AG08396 (cell line): Measurements from ENCODE around the gene TRAPPC1.
A peak's percentile ranks its signal among the peaks of the same experiment; 100 is the strongest.

Source experiments
- DNase-seq: peaks from one replicate; pipeline ENCODE4 v3.0.0; 2012; ENCODE audit warnings: low spot score, mixed read lengths

Gene TRAPPC1

GRCh38 chr17:7903154-7904103 lies 28.3 kb downstream of the TRAPPC1 start:
- no peak for DNase-seq

- DNase-seq = peak; percentile 72
Measured at GRCh38 chr17:7897773-7898172, 34.0 kb downstream of the TRAPPC1 start.

DNA sequence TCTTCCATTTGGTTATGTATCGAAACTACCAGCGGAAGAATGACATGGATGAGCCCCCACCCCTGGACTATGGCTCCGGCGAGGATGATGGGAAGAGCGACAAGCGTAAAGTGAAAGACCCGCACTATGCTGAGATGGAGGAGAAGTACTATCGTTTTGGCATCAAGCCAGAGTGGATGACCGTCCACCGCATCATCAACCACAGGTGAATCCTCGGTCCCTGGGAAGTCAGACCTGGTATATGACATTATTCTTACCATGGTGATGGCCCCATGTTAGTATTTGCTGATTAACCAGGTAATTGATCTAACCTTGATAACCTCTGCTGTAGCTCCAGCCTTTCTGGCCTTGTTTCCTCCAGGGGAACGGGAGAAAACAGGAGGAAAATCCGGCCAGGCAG lies 34.7 kb downstream of the TRAPPC1 start:
- DNase-seq = no peak

DNA sequence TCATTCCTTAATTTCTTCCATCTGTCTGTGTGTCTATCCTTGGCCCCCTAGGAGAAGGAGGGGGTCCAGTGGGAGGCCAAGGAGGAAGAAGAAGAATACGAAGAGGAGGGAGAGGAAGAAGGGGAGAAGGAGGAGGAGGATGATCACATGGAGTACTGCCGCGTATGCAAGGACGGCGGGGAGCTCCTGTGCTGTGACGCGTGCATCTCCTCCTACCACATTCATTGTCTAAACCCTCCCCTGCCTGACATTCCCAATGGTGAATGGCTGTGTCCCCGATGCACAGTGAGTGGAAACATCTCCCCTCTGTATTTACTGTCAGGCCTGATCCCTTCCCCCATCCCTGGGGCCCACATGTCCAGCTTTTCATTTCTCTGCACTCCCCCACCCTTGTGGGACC lies 36.9 kb downstream of the TRAPPC1 start:
- no peak for DNase-seq

GRCh38 chr17:7894226-7894625 lies 37.5 kb downstream of the TRAPPC1 start:
- no peak for DNase-seq

DNA sequence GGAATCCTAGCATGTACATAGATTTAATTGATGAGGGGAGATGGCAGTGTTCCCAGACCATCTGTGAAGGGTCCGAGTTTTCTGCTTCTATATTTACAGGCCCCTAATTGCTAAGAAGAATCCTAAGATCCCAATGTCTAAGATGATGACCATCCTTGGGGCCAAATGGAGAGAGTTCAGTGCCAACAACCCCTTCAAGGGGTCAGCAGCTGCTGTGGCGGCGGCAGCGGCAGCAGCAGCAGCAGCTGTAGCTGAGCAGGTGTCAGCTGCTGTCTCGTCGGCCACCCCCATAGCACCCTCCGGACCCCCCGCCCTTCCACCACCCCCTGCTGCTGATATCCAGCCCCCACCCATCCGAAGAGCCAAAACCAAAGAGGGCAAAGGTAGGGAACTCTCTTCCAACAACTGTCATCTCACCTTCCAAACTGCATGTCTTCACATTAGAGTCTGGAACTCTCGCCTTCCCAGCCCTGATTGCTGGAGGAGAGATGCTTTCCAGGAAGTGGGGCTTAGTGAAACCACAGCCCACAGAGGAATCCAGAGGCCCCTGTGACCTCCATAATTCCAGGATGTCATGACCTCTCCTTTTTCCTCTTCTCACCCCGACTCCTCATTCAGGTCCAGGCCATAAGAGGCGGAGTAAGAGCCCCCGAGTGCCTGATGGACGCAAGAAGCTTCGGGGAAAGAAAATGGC lies 38.4 kb downstream of the TRAPPC1 start:
- no peak for DNase-seq

DNA sequence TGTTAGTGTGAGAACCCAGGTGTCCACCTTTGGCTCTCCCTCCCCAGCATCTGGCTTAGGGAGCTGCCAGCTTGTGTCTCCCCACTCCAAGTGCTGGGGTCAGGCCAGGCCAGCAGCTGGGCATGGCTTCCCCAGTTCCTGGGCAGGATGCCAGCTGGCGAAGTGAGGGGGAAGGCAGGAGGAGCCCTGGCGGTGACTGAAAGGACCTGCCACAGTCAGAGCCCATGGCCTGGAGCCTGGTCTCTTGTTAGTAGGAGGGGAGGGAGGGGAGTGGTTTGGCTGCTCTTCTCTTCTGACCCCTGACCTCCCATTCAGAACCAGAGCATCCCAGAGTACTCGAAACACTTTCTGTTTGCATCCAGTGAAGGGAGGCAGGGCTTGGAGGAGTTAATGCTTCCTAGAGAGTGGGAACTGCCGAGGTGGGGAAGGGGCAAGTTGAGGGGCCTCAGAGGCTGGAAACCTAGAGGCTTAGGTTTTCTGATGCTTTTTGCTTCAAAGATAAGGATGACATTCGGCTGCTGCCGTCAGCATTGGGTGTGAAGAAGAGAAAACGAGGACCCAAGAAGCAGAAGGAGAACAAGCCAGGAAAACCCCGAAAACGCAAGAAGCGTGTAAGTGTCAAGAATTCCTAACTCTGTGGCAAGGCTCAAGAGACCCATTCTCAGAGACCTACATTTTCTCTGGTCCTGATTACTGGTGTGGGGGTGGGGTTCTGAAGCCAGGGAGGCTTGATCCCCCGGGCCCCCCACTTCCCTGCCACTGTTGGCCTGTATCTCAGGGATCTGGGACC lies 42.4 kb downstream of the TRAPPC1 start:
- peak; percentile 92 for DNase-seq

DNA sequence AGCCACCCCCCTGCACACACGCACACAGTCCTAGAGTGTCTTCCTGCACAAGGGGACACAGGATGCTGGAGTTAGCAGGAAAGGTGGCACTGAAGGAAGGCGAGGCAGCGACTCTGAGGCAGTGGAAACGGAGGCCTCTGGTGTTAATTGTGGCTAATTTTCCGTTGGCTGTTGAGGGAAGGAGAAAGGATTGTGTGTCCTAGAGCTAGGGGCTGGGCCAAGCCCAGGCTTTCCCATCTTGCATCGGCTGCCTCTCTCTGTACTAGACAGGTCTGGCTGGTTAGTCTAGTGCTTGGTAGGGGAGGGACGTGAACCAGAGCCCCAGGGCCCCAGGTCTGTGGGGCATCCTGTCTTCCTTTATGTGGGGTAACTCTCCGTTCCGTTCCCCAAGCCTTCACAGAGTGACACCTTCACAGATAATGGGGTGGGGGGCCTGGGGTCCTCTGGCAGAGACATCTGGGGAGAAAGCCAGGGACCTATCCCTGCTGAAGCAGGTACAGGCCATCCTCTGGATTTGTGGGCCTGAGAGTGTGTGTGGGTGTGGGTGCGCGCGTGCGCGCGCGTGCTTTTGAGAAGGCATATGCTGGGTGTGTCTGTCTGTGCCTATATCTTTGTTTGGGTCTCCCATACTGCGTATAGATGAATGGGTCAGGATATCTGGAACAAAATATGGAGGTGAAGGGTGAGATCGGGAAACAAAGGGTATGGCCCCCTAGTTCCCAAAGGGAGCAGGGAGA lies 43.4 kb downstream of the TRAPPC1 start, which contains the start of gene CHD3:
Gene CHD3 (plus strand): TSS at position 606 of the 737 bp plus-strand sequence. CDS start 212 bp downstream, outside the sequence.
- DNase-seq = no peak

- DNase-seq = peak; percentile 95
Measured at GRCh38 chr17:7887482-7888183, 44.1 kb downstream of the TRAPPC1 start.

DNA sequence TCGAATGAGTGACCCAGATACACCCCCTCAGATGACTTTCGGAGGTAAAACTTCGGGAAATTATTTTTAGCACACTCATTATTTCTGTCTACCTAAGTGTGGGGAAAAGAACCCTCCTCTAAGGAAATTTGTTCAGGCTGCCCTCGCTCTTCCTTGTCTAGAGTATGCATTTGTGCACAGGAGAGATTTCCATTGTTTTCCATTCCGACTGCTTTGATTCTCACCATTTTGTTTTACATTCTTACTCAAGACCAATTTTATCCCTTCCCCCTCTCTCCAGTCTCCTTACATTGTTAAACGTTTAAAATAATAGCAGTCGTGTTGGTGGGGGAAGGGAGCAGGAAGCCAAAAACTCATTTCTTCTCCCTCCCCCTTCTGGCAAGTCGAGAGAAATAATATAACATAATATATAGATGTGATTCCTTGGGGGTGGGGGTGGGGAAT lies 44.7 kb downstream of the TRAPPC1 start:
- no peak for DNase-seq

GRCh38 chr17:7886227-7887037 lies 45.3 kb downstream of the TRAPPC1 start:
- DNase-seq = no peak

DNA sequence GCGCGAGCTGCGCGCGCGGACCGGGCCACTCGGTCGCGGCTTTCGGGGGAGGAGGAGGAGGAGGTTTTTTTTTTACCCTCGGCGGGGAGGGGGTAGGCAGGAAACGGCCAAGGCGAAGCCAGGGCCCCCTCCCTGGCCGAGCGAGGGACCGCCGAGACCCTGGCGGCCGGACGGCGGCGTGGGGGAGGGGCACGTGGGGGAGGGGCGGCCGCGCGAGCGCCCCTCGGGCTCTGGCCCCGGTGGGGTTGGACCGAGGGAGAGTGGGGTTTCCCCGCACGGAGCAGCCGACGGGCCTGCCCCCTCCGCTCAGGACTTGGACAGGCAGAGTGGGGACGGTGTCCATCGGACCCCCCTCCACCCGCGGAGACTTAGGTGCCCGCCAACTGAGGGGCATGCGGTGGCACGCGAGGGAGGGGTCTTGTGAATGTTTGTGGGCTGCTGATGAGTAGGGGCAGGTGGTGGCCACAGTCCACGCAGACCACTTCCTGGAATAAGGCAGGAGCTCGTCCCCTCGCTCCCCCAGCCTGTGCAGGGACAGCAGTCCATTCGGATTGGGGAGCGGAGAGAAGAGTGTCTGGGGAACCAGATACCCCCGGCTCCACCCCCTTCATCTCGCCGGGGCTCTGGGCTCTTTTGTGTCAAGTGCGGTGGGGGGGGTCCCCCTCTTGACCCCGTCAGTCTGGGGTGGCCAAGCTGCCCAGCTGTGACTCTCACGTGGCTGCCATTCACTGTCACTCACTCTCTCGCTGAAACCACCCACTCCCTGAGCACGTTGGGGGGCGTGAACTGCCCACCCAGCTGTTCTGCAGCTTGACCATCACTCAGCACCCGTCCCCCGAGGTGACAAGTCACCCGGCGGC lies 46.1 kb downstream of the TRAPPC1 start:
- peak; percentile 65 for DNase-seq

DNA sequence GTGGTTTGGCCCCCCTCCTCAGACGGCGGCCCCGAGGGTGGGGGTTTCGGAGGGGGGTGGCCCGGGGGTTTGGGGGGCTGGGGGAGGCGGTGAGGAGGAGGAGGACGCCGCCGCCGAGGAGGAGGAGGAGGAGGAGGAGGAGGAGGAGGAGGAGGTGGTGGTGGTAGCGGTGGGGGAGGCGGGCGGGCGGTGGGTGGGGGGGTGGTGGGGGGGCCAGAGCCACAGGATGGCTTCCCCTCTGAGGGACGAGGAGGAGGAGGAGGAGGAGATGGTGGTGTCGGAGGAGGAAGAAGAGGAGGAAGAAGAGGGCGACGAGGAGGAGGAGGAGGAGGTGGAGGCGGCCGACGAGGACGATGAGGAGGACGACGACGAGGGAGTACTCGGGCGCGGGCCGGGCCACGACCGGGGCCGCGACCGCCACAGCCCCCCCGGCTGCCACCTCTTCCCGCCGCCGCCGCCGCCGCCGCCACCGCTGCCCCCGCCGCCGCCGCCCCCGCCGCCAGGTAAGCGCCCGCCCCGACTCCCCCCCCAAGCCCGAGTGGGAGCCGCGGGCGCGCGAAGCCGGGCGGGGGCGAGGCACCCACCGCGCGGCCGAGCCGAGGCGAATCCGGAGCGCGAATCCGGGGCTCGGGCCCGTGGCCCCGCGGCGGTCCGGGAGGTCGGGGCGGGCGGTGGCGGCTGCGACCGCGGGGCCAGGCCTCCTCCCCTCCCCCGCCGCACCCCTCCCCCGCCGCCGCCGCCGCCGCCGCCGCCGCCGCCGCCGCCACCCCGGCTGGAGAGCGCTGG lies 47.0 kb downstream of the TRAPPC1 start:
- DNase-seq = no peak

- no peak for DNase-seq
Measured at GRCh38 chr17:7883781-7884386, 47.9 kb downstream of the TRAPPC1 start.

DNA sequence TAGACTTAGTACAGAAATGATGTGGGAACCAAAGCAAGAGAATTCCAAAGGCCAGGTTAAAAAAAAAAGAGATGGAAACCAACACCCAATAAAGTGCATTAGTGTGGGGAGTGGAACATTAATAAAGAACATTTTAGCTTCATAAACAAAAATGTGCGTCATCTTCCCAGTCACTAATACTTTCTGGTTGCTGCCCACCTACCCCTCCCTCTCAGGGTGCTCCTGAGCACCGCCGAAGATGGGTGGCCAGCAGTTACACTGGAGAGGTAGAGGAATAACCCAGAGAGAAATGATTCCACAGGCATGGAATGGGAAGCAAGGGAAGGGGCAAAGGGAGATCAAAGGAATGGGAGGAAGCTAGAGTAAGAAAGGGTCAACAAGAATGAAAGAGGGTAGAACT lies 49.1 kb downstream of the TRAPPC1 start:
- DNase-seq = no peak

DNA sequence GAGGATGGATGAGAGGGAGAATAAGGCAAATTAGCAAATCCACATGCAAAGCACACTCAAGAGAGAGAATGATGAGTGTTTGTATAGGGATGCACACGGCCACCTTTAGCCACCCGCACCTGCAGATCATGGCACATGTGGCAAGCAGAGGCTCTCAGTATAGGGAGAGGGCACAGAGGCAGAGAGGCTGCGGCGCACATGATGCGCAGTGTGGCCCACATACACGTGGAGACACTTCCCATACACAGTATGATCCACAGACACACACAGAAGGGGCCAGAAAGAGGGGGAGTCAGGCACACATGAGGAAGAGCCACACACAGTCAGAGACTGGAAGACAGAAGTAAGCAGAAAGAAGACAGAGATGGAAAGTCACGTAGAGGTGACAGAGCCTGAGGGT lies 49.7 kb downstream of the TRAPPC1 start:
- DNase-seq = no peak

- DNase-seq = no peak
Measured at GRCh38 chr17:7881276-7882054, 50.3 kb downstream of the TRAPPC1 start.
